Caco-2 (cell line): ENCODE measurements around the gene SLC25A31. TPM values are rescaled to one million over a fixed set of nuclear protein-coding genes. Genes with fewer than 3 reads are reported as not detected.

Experiments used
- BruUV-seq: library from RNA; stranded (reverse); fragments of 400-500 nt; replicated peaks from 2 replicates; lab custom pipeline; 2021; lab: Mats Ljungman, UMichigan
- CTCF ChIA-PET: fragments of 300-600 bp; sonication (Branson Sonifier 250); formaldehyde crosslinking; loops from one replicate; lab custom pipeline; 2022; ENCODE audit warnings: antibody characterized with exemption; lab: Charles Lee
- POLR2A ChIA-PET: fragments of 300-600 bp; sonication (Branson Sonifier 250); formaldehyde crosslinking; loops from one replicate; lab custom pipeline; 2022; ENCODE audit warnings: antibody characterized with exemption; lab: Charles Lee
- DNase-seq, 2 experiments: peaks; one replicate each; pipeline versions ENCODE4 v3.0.0 to v3.0.0-alpha.2; 2020 to 2022
- H3K27me3 ChIP-seq: replicated peaks from 2 replicates; pipeline ENCODE4 v1.6.0; 2011; ENCODE audit warnings: low read length; ENCODE audit not compliant: control insufficient read depth, insufficient read depth
- H3K36me3 ChIP-seq: 2 replicates; pipeline ENCODE4 v1.5.1; 2011; ENCODE audit warnings: low read length; ENCODE audit not compliant: control insufficient read depth, insufficient read depth
- H3K4me1 ChIP-seq: fragments of 250-450 bp; sonication (Bioruptor Pico); 2 replicates; pipeline ENCODE4 v1.5.1; 2020; ENCODE audit warnings: mild to moderate bottlenecking
- H3K4me3 ChIP-seq: 2 replicates; pipeline ENCODE4 v1.5.1; 2011; ENCODE audit warnings: low read depth, mild to moderate bottlenecking, control low read depth, low read length
- H3K9me3 ChIP-seq: fragments of 250-450 bp; sonication (Bioruptor Pico); 2 replicates; pipeline ENCODE4 v1.5.1; 2020; ENCODE audit warnings: mild to moderate bottlenecking, moderate library complexity
- H3K27ac Mint-ChIP-seq: one replicate; pipeline ENCODE4 v1.8.0; 2022; ENCODE audit warnings: mixed read lengths; ENCODE audit not compliant: unreplicated experiment
- H3K27me3 Mint-ChIP-seq: one replicate; pipeline ENCODE4 v1.8.0; 2022; ENCODE audit warnings: mixed read lengths; ENCODE audit not compliant: insufficient read depth, unreplicated experiment
- H3K36me3 Mint-ChIP-seq: one replicate; pipeline ENCODE4 v1.8.0; 2022; ENCODE audit warnings: mild to moderate bottlenecking, mixed read lengths; ENCODE audit not compliant: insufficient read depth, unreplicated experiment
- H3K4me1 Mint-ChIP-seq: one replicate; pipeline ENCODE4 v1.8.0; 2022; ENCODE audit warnings: low read depth, mixed read lengths; ENCODE audit not compliant: unreplicated experiment
- H3K4me3 Mint-ChIP-seq: one replicate; pipeline ENCODE4 v1.8.0; 2022; ENCODE audit warnings: mild to moderate bottlenecking, moderate library complexity, mixed read lengths; ENCODE audit not compliant: unreplicated experiment
- H3K9me3 Mint-ChIP-seq: one replicate; pipeline ENCODE4 v1.8.0; 2022; ENCODE audit warnings: mixed read lengths; ENCODE audit not compliant: unreplicated experiment
- CTCF ChIP-seq, 2 experiments: fragments of 200-600 bp in 1 of 2; IDR thresholded peaks; 1 replicate in 1 of 2; 2 replicates in 1 of 2; pipeline versions ENCODE4 v1.5.1 to v1.8.0; 2011 to 2022; ENCODE audit warnings: antibody characterized with exemption in 1 of 2, control low read depth in 1 of 2, inconsistent platforms in 1 of 2, low read depth in 1 of 2, low read length in 1 of 2, mild to moderate bottlenecking in 1 of 2, moderate library complexity in 1 of 2; ENCODE audit not compliant: insufficient read depth in 1 of 2, severe bottlenecking in 1 of 2, unreplicated experiment in 1 of 2
- intact Hi-C: fragments of 100-400 bp; cut with micrococcal nuclease; formaldehyde crosslinking; loops from one replicate; pipeline ENCODE4 v1.10.0; 2022; ENCODE audit not compliant: unreplicated experiment
- total RNA-seq: library from RNA; stranded (reverse); gene quantifications from 2 replicates; pipeline ENCODE4 v1.2.3, GENCODE V29; 2022

Gene SLC25A31
- total RNA-seq, 1 experiment from 2014 or later = not detected

- Mint-ChIP-seq H3K27ac (no peak overlapping the region), H3K9me3 (no peaks in the 10 kb centered on the region), H3K27me3 (no peaks in the 10 kb centered on the region), H3K36me3 (no peaks in the 10 kb centered on the region), H3K4me1 (no peaks in the 10 kb centered on the region), H3K4me3 (no peak overlapping the region)
- no peak for TF ChIP-seq CTCF (IDR thresholded peaks at IDR 0.05; ENCODE audit: insufficient read depth in 1 of 2, low read depth in 1 of 2, low read length in 1 of 2, severe bottlenecking in 1 of 2, unreplicated experiment in 1 of 2)
- no peak for DNase-seq
- intact Hi-C loops = no loop called here
- H3K4me3 ChIP-seq = no peak overlapping the region
- ChIA-PET CTCF (no interaction called here), POLR2A (no interaction called here)
- no TSS peak for BruUV-seq
- no peaks in the 10 kb centered on the region for H3K36me3 ChIP-seq
- H3K27me3 ChIP-seq = no peaks in the 10 kb centered on the region
- H3K4me1 ChIP-seq = no peaks in the 10 kb centered on the region
- H3K9me3 ChIP-seq = no peaks in the 10 kb centered on the region; the same call in 1 of the 2 replicates
These were observed 29.1 kb downstream of the SLC25A31 start for GRCh38 chr4:127759228-127759820.

- Histone ChIP-seq H3K4me3 (no peak overlapping the region), H3K36me3 (no peaks in the 10 kb centered on the region), H3K4me1 (no peaks in the 10 kb centered on the region), H3K27me3 (no peaks in the 10 kb centered on the region), H3K9me3 (no peaks in the 10 kb centered on the region; the same call in 1 of the 2 replicates)
- no peaks in the 10 kb centered on the region for H3K4me1 Mint-ChIP-seq
- intact Hi-C loops = no loop called here
- H3K36me3 Mint-ChIP-seq = no peaks in the 10 kb centered on the region
- no peaks in the 10 kb centered on the region for H3K9me3 Mint-ChIP-seq
- no peak overlapping the region for H3K4me3 Mint-ChIP-seq
- POLR2A ChIA-PET = no interaction called here
- no peak overlapping the region for H3K27ac Mint-ChIP-seq
- CTCF ChIA-PET = no interaction called here
- DNase-seq = no peak
- TF ChIP-seq CTCF (IDR thresholded peaks at IDR 0.05; ENCODE audit: insufficient read depth in 1 of 2, low read depth in 1 of 2, low read length in 1 of 2, severe bottlenecking in 1 of 2, unreplicated experiment in 1 of 2) = no peak
- H3K27me3 Mint-ChIP-seq = no peaks in the 10 kb centered on the region
- no TSS peak for BruUV-seq
These were observed 29.7 kb downstream of the SLC25A31 start for GRCh38 chr4:127759893-127760292.

GRCh38 chr4:127771535-127772275, 41.5 kb downstream of the SLC25A31 start:
- Mint-ChIP-seq H3K36me3 (no peaks in the 10 kb centered on the region), H3K9me3 (no peaks in the 10 kb centered on the region), H3K4me3 (no peak overlapping the region), H3K4me1 (no peaks in the 10 kb centered on the region), H3K27ac (no peak overlapping the region), H3K27me3 (peaks cover 2% of the 10 kb centered on the region)
- DNase-seq = no peak
- H3K9me3 ChIP-seq = no peaks in the 10 kb centered on the region
- no peak overlapping the region for H3K4me3 ChIP-seq
- POLR2A ChIA-PET = no interaction called here
- H3K4me1 ChIP-seq = 0 out of 2 replicates have a peak, but pooled peaks cover 6% of the 10 kb centered on the region
- no peak for TF ChIP-seq CTCF (IDR thresholded peaks at IDR 0.05; ENCODE audit: insufficient read depth in 1 of 2, low read depth in 1 of 2, low read length in 1 of 2, severe bottlenecking in 1 of 2, unreplicated experiment in 1 of 2)
- CTCF ChIA-PET = no interaction called here
- intact Hi-C loops = no loop called here
- BruUV-seq = no TSS peak
- H3K27me3 ChIP-seq = no peaks in the 10 kb centered on the region
- H3K36me3 ChIP-seq = no peaks in the 10 kb centered on the region
